ENCODE data around the gene GALNT6.

GALNT6 gene, protein sequence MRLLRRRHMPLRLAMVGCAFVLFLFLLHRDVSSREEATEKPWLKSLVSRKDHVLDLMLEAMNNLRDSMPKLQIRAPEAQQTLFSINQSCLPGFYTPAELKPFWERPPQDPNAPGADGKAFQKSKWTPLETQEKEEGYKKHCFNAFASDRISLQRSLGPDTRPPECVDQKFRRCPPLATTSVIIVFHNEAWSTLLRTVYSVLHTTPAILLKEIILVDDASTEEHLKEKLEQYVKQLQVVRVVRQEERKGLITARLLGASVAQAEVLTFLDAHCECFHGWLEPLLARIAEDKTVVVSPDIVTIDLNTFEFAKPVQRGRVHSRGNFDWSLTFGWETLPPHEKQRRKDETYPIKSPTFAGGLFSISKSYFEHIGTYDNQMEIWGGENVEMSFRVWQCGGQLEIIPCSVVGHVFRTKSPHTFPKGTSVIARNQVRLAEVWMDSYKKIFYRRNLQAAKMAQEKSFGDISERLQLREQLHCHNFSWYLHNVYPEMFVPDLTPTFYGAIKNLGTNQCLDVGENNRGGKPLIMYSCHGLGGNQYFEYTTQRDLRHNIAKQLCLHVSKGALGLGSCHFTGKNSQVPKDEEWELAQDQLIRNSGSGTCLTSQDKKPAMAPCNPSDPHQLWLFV

DNA sequence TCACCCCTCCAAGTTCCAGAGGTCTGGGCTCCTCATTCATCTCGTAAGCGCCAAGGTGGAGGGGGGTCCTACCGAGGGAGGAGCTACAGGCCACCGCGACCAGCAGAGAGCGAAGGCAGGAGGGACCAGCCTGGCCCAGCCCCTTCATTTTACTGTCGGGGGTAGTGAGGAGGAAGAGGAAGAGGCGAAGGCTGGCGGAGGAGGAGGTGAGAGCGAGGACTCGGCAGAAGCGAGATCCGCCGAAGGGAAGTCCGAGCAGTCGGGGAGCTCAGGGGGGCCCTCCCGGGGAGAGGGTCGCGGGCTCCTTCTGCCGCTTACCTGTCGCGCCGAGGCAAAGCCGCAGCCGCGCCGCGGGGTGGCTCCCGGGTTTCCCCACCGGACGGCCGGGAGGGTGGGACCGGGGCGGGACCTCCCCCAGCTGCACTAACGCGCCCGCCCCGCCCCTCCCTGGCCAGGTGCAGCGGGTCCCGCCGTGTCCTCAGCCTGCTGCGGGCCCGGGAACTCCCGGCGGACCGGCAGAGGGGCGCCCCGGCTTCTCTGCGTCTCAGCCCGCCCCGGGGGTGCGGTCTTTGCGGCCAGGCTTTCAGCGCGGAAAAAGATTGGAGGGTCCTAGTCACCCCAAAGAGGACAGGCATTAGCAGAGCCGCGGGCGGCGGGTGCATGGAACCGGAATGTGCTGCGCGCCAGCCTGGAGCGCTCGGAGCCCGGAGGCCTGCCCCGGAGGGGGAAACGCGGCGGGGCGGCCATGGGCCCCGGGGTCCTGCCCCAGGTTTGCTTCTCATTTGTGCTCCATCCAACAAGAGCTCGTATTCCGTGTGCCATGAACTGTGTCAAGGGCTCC is at the start of gene GALNT6:
TSS of gene GALNT6 (minus strand) at position 124 of the 841 bp plus-strand sequence. CDS start 11,625 bp downstream, outside the sequence.
- peak; percentile 51 to 66 for DNase-seq (ENCODE audit: low read depth in 1 of 2, low spot score in 1 of 2)

DNA sequence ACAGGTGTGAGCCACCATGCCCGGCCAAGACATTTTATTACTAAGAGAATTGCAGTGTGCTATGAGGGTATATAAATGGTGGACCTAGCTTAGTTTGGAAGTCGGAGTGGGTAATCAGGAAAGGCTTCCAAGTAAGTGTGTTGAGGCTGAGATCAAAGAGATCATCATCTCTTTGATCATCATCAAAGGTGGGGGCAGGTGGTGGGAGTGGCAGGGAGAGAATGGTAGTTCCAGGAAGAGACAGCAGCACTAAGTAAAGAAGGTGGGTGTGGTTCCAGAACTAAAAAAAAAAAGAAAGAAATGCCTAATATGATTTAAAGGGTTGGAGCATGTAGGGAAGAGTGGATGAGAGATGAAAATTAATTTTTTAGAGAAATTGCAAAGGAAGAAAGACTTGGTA is 48.1 kb upstream of the GALNT6 start:
- DNase-seq (ENCODE audit: low read depth in 1 of 2, low spot score in 1 of 2) = no peak

DNA sequence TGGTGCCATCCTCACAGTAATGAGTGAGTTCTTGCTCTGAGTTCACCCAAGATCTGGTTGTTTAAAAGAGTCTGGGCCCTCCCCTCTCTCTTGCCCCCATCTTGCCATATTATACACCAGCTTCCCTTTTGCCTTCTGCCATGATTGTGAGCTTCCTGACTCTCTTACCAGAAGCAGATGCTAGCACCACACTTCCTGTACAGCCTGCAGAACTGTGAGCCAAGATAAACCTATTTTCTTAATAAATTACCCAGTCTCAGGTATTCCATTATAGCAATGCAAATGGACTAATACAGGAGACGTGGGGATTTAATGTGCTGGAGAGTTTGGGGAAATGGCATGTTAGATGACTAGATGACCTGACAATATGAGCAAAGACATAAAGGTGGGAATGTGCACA is 46.2 kb upstream of the GALNT6 start:
- DNase-seq (ENCODE audit: low read depth in 1 of 2, low spot score in 1 of 2) = no peak

- no peak for DNase-seq (ENCODE audit: low read depth in 1 of 2, low spot score in 1 of 2)
These were observed 43.1 kb upstream of the GALNT6 start for GRCh38 chr12:51434305-51434704.

DNA sequence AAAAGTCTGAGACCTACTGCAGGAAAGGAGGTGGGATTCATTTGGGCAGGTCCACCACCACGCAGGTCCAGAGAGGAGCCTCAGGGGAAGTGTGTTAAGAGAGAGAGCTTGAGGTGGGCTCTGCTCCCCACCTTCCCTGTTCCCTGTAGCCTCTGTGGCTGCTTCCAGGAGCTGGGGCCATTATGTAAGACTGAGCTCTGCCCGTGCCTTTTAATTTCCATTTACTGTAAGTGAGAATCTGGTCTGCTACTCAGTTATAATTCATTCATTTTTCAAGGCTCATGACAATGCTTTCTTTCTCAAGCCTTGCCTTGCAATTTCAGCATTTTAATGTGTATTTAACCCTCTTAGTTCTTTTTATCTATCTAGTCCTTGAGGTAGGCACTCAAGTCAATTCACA is 41.7 kb upstream of the GALNT6 start:
- no peak for DNase-seq (ENCODE audit: low read depth in 1 of 2, low spot score in 1 of 2)

GRCh38 chr12:51430196-51430895 is 39.1 kb upstream of the GALNT6 start:
- no peak for DNase-seq (ENCODE audit: low read depth in 1 of 2, low spot score in 1 of 2)

- no peak for DNase-seq (ENCODE audit: low read depth in 1 of 2, low spot score in 1 of 2)
These were observed 38.5 kb upstream of the GALNT6 start for GRCh38 chr12:51429700-51430099.

GRCh38 chr12:51428256-51428655 is 37.0 kb upstream of the GALNT6 start:
- no peak for DNase-seq (ENCODE audit: low read depth in 1 of 2, low spot score in 1 of 2)

GRCh38 chr12:51424662-51425539 is 33.7 kb upstream of the GALNT6 start, which contains the start of gene SLC4A8:
TSS of gene SLC4A8 (plus strand) at chr12:51424831. CDS start at chr12:51424988, 157 bp downstream.
- peak; percentile 41 to 49 for DNase-seq (ENCODE audit: low read depth in 1 of 2, low spot score in 1 of 2)

- DNase-seq (ENCODE audit: low read depth in 1 of 2, low spot score in 1 of 2) = no peak
These were observed 33.0 kb upstream of the GALNT6 start for GRCh38 chr12:51424094-51424661.

- no peak for DNase-seq (ENCODE audit: low read depth in 1 of 2, low spot score in 1 of 2)
These were observed 30.2 kb upstream of the GALNT6 start for GRCh38 chr12:51421266-51421884.

DNA sequence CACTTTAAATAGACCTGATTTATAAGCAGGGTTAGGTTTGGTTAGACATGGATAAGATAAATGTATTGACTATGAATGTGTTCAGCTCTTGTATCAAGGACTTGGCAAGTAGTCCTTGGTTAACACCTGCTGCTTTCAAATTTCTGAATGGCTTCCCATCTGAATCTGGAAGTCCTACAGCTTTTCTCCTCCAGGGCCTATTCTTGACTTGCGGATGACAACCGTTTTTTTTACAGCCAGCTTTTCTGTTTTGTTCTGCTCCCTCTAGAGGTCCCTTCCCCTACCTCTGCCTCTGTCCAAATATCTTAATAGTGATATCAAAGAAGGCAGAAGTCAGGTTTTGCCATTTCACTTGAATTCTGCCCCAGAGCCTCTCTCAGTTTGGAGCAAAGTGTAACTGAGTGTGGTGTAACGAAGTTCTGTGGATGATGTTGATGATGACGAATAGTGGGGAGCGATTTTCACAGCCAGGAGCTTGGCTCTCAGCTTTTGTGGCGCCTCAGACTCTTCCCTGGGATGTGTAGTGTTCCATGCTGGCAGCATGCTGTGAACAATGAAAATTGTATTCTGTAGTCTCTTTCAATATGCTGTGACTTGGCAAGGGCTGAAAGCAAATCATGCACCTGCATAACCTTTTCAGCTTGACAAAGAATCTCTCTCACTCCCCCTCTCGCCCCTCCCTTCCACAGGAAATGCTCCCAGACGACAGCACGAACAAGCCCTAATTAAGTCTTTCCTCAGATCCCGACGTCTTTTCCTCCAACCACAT is 28.4 kb upstream of the GALNT6 start:
- no peak for DNase-seq (ENCODE audit: low read depth in 1 of 2, low spot score in 1 of 2)

- DNase-seq (ENCODE audit: low read depth in 1 of 2, low spot score in 1 of 2) = no peak
These were observed 26.6 kb upstream of the GALNT6 start for GRCh38 chr12:51417826-51418225.

- no peak for DNase-seq (ENCODE audit: low read depth in 1 of 2, low spot score in 1 of 2)
These were observed 24.7 kb upstream of the GALNT6 start for GRCh38 chr12:51415931-51416330.

- DNase-seq (ENCODE audit: low read depth in 1 of 2, low spot score in 1 of 2) = no peak
These were observed 22.6 kb upstream of the GALNT6 start for GRCh38 chr12:51413791-51414190.

GRCh38 chr12:51413149-51413548 is 21.9 kb upstream of the GALNT6 start:
- no peak for DNase-seq (ENCODE audit: low read depth in 1 of 2, low spot score in 1 of 2)

DNA sequence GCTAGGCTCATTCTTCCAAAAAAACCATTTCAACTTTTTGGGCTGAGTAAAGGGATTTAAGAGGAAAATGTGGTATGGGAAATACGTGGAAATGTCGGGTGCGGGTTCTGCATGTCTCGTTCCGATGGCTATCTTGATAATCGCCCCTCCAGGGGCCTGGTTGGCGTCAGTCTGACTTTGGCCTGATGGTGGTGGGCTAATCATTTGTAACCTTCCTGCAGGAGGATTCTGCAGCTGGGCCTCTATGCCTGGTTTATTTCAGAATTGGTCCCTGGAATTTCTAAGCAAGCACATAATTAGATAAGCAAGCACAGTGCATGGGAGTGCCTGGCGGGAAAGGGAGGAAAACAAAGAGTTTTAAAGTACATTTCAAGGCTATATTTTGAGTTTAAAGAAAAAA is 18.6 kb upstream of the GALNT6 start:
- DNase-seq (ENCODE audit: low read depth in 1 of 2, low spot score in 1 of 2) = no peak

- no peak for DNase-seq (ENCODE audit: low read depth in 1 of 2, low spot score in 1 of 2)
These were observed 16.4 kb upstream of the GALNT6 start for GRCh38 chr12:51407604-51408003.

DNA sequence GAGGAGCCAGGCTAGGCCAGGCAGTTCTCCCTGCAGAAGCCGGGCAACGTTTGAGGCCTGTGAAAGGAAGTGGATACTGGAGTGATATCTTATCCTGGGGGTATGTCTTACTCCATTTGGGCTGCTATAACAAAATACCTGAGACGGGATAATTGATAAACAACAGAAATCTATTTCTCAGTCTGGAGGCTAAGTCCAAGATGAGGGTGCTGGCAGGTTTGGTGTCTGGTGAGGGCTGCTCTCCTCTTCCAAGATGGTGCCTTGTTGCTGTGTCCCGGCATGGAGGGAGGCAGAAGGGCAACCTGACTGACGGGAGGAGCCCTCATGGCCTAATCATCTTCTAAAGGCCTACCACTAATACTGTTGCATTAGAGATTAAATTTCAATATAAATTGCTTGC is 15.7 kb upstream of the GALNT6 start:
- no peak for DNase-seq (ENCODE audit: low read depth in 1 of 2, low spot score in 1 of 2)
